ENCODE data around the gene CCDC80.

- TF ChIP-seq, protein P1, sequence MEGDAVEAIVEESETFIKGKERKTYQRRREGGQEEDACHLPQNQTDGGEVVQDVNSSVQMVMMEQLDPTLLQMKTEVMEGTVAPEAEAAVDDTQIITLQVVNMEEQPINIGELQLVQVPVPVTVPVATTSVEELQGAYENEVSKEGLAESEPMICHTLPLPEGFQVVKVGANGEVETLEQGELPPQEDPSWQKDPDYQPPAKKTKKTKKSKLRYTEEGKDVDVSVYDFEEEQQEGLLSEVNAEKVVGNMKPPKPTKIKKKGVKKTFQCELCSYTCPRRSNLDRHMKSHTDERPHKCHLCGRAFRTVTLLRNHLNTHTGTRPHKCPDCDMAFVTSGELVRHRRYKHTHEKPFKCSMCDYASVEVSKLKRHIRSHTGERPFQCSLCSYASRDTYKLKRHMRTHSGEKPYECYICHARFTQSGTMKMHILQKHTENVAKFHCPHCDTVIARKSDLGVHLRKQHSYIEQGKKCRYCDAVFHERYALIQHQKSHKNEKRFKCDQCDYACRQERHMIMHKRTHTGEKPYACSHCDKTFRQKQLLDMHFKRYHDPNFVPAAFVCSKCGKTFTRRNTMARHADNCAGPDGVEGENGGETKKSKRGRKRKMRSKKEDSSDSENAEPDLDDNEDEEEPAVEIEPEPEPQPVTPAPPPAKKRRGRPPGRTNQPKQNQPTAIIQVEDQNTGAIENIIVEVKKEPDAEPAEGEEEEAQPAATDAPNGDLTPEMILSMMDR (IDR thresholded peaks at IDR 0.05; ENCODE audit: poor library complexity) = no peak
- no peak for TF ChIP-seq EZH2 (IDR thresholded peaks at IDR 0.05; ENCODE audit: borderline replicate concordance)
Observed at GRCh38 chr3:112564940-112565305, 76.0 kb downstream of the CCDC80 start.

All from hepatocyte (in vitro differentiated cells).